IPS-20b (cell line): ENCODE data around the gene MACROD2.
"Not testable (repeated sequence)": the region's sequence is repeated elsewhere in the genome, so short reads cannot be mapped to it uniquely, and the experiment has no call there.

Source experiments
- H3K27ac ChIP-seq: one replicate; pipeline ENCODE4 v1.5.1; 2013; ENCODE audit warnings: low read length
- H3K27me3 ChIP-seq: 2 replicates; pipeline ENCODE4 v1.6.1; 2013; ENCODE audit warnings: mild to moderate bottlenecking, low read length, inconsistent platforms; ENCODE audit not compliant: insufficient read depth
- H3K36me3 ChIP-seq: 2 replicates; pipeline ENCODE4 v1.6.1; 2013; ENCODE audit warnings: low read depth, mild to moderate bottlenecking, inconsistent platforms, low read length, moderate library complexity; ENCODE audit not compliant: insufficient read depth
- H3K4me1 ChIP-seq: 2 replicates; pipeline ENCODE4 v1.6.1; 2013; ENCODE audit warnings: mild to moderate bottlenecking, control low read depth, inconsistent platforms, low read length, moderate library complexity; ENCODE audit not compliant: insufficient read depth
- H3K4me3 ChIP-seq: 2 replicates; pipeline ENCODE4 v1.5.1; 2013; ENCODE audit warnings: mild to moderate bottlenecking, low read length, inconsistent platforms
- H3K9ac ChIP-seq: 2 replicates; pipeline ENCODE4 v1.6.1; 2013; ENCODE audit warnings: low read depth, mild to moderate bottlenecking, inconsistent platforms, low read length, moderate library complexity
- H3K9me3 ChIP-seq: 2 replicates; pipeline ENCODE4 v1.6.1; 2013; ENCODE audit warnings: mild to moderate bottlenecking, low read depth, low read length, inconsistent platforms; ENCODE audit not compliant: insufficient read depth

The MACROD2 gene

DNA sequence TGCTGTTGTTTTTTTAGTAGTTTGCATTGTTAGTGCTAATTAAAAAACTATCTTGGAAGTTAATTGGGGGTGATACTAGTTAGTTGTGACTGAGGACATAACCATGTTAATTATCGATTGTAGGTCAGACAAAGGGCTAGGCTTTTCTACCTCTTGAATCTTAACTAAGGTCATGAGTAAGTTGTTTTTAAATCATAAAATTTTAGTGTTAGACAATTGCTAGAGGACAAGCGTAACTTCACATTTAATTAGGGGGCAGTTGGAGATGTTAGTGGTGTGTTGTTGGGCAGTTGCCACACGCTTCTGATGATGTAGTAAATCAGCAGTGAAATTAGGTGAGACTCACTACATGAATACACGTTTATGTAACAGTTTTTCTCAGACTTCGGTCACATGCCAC lies 961.2 kb downstream of the MACROD2 start:
- H3K36me3 ChIP-seq, result no peaks in the 10 kb centered on the region
- peaks cover 14% of the 10 kb centered on the region for H3K4me1 ChIP-seq
- H3K9me3 ChIP-seq, result no peaks in the 10 kb centered on the region
- no peak overlapping the region for H3K4me3 ChIP-seq
- no peak overlapping the region for H3K9ac ChIP-seq
- H3K27me3 ChIP-seq, result no peaks in the 10 kb centered on the region
- H3K27ac ChIP-seq, result no peak overlapping the region

DNA sequence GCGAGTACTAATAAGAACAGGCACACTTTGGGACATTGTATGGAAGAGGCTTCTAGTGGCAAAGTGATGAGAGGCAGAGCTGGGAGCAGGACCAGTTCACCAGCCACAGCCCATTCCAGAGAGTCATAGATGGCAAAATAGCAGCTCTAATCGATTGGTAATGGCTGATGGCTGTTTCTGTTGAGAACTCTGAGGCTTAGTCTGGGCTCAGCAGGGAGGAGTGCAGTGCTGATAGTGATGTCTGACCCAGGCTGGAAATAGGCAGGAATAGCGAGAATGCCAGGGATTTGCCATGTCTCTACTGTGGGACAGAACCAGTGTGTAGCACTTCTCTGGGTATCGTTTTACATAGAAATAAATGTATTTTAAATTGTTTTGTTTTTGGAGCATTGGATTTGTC lies 962.1 kb downstream of the MACROD2 start:
- no peak overlapping the region for H3K9ac ChIP-seq
- H3K27me3 ChIP-seq, result no peaks in the 10 kb centered on the region
- H3K4me1 ChIP-seq, result peaks cover 10% of the 10 kb centered on the region; the same call in 1 of the 2 replicates
- H3K9me3 ChIP-seq, result no peaks in the 10 kb centered on the region
- no peaks in the 10 kb centered on the region for H3K36me3 ChIP-seq
- H3K27ac ChIP-seq, result no peak overlapping the region
- no peak overlapping the region for H3K4me3 ChIP-seq

DNA sequence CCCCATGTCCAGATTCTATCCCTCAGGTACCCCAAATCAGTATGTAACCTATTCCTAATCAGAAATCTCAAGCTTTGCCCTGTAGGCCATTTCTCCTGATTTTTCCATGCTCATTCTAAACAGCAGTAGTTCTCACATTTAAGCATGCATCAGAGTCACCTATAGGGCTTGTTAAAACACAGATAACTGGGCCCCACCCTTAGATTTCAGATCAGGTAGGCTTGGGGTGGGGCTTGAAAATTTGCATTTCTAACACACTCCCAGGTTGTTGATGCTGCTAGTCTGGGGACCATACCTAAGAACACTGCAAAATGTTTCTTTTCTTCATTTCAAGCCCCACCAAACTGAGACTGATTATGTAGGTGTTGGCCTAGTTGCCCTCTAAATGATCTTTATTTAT lies 963.3 kb downstream of the MACROD2 start:
- no peaks in the 10 kb centered on the region for H3K27me3 ChIP-seq
- H3K27ac ChIP-seq, result no peak overlapping the region
- no peak overlapping the region for H3K4me3 ChIP-seq
- H3K36me3 ChIP-seq, result no peaks in the 10 kb centered on the region
- no peak overlapping the region for H3K9ac ChIP-seq
- no peaks in the 10 kb centered on the region for H3K9me3 ChIP-seq
- H3K4me1 ChIP-seq, result peaks cover 10% of the 10 kb centered on the region

DNA sequence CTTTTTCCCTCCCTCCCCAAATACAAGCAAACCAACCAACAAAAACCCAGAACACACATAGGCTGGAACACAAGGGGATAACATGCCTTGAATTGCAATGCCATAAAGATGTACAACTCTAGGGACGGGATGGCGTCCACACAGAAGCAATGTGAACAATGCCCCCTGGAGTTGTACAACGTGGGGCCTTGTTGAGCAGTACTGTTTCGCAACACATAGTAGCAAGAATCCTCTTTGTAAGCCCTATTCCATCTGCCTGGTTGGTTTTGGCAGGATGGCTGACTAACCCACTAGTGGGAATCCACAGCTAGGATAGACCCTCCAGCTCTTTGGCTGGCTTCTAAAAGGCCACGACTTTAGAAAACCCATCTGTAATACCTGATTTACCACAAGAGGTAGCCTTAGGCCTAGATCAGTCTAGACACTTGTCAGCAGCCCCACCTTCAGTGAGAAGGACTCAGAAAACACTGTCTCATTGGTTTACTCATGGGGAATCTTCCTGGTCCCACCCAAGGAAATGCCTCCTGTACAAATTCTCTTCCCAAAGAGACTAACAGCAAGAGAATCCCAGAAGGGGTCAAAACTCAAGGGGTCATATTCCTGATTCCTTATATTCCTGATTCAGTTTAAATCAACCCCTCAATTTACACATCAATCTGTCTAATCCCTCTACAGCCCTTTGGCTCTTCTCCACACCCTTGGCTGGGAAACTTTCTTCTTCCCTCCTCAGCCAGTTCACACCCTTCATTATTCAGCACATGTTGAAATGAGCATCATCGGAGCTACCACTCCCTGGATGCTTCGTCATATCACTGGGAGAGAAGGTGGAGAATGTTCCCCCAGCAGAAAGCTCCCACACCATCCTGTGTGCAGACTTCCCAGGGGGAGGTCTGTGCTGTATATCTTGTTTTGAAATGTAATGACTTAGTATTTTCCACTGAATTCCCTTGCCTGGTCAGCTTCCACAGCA lies 964.5 kb downstream of the MACROD2 start:
- no peaks in the 10 kb centered on the region for H3K27me3 ChIP-seq
- H3K4me3 ChIP-seq, result no peak overlapping the region
- no peaks in the 10 kb centered on the region for H3K36me3 ChIP-seq
- no peaks in the 10 kb centered on the region for H3K9me3 ChIP-seq
- no peak overlapping the region for H3K9ac ChIP-seq
- peaks cover 10% of the 10 kb centered on the region for H3K4me1 ChIP-seq
- H3K27ac ChIP-seq, result no peak overlapping the region

DNA sequence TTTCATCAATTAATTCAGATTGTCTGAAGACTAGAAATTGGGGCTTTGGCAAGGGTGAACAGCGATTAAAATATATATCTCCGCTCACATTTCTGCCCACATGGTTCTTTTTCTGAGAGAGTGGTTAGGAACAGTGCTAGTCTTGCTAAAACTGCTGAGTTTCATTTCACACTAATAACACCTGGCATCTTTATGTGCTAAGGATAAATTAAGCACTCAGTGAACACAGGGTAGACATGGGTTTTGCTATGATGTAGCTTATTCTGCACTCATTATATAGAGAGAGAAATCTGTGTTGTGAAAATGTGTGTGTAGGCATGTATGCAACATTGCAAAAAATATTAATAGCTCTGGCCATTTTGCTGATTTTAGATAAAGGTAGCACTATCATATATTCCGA lies 965.5 kb downstream of the MACROD2 start:
- Histone ChIP-seq H3K4me3 (no peak overlapping the region), H3K9ac (no peak overlapping the region), H3K4me1 (peaks cover 4% of the 10 kb centered on the region), H3K9me3 (no peaks in the 10 kb centered on the region), H3K27ac (no peak overlapping the region), H3K36me3 (no peaks in the 10 kb centered on the region), H3K27me3 (no peaks in the 10 kb centered on the region)

DNA sequence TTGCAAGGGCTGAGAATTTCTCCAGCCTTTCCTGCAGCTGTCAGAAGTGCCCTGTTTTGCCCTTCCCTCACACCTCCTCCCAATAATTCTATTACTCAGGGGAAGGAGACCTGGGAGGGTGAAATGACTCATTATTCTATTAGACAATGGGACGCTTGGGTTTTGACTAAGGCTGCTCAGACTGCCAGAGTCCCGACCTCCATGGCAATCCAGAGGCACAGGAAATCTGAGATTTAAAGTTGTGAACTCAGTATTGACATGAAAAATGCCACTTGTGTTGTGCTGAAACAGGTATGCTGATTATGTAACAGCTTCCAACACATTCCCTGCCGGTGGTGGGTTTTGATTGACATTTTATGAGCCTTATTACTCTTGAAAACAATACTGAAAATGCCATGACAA lies 967.9 kb downstream of the MACROD2 start:
- no peak overlapping the region for H3K27ac ChIP-seq
- H3K36me3 ChIP-seq, result no peaks in the 10 kb centered on the region
- no peak overlapping the region for H3K4me3 ChIP-seq
- no peaks in the 10 kb centered on the region for H3K27me3 ChIP-seq
- H3K9ac ChIP-seq, result no peak overlapping the region
- no peaks in the 10 kb centered on the region for H3K9me3 ChIP-seq
- H3K4me1 ChIP-seq, result no peaks in the 10 kb centered on the region; the same call in 1 of the 2 replicates

DNA sequence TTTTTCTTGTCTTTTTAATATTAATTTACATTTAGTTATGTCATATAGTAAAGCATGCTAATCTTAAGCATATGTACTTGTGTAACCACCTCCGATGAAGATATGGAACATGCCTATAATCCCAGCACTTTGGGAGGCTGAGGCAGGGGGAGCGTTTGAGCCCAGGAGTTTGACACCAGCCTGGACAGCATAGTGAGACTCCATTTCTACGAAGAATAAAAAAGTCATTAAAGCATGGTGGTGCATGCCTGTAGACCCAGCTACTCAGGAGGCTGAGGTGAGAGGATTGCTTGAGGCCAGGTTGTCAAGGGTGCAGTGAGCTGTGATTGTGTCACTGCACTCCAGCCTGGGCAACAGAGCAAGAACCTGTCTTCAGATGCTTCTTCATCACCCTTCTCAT lies 970.9 kb downstream of the MACROD2 start:
- no peaks in the 10 kb centered on the region for H3K9me3 ChIP-seq
- H3K4me1 ChIP-seq, result no peaks in the 10 kb centered on the region; the same call in 1 of the 2 replicates
- H3K9ac ChIP-seq, result no peak overlapping the region
- no peaks in the 10 kb centered on the region for H3K27me3 ChIP-seq
- H3K4me3 ChIP-seq, result no peak overlapping the region
- H3K36me3 ChIP-seq, result no peaks in the 10 kb centered on the region
- H3K27ac ChIP-seq, result no peak overlapping the region

DNA sequence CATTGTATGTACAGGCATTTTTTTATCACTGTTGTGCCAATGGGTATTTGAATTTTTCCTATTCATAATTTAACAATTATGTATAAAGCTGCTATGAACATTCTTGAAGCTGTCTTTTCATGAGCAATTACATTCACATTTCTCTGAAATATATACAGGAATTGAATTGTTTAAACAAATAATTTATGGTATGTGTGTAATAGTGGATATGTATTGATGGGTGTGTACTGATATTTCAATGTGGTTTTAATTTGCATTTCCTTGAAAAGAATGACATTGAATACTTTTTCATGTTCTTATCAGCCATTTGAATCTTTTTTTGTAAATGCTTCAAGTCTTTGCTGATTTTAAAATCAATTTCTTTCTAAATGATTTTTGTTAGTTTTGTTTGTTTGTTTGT lies 971.5 kb downstream of the MACROD2 start:
- H3K27ac ChIP-seq, result no peak overlapping the region
- no peak overlapping the region for H3K9ac ChIP-seq
- no peaks in the 10 kb centered on the region for H3K9me3 ChIP-seq
- H3K4me3 ChIP-seq, result no peak overlapping the region
- H3K27me3 ChIP-seq, result no peaks in the 10 kb centered on the region
- no peaks in the 10 kb centered on the region for H3K36me3 ChIP-seq
- H3K4me1 ChIP-seq, result no peaks in the 10 kb centered on the region; the same call in 1 of the 2 replicates

DNA sequence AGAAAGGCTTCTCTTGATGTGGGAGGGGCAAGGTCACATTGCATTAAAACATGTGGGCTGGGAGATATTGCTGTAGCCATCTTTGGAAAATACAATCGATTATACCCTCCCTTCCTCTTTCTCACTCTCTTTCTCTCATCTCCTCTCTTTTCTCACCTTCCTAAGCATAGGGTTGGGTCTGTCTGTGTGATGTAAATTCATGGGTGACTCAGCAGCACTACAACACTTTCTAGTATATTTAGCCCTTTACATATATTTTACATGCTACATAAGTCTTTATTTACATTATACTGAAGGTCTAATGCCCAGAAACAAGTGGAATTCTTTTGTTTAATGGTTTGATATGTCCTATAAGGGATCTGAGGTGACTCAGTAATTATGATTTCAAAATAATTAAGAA lies 976.9 kb downstream of the MACROD2 start:
- H3K9ac ChIP-seq, result no peak overlapping the region
- no peak overlapping the region for H3K4me3 ChIP-seq
- H3K27me3 ChIP-seq, result no peaks in the 10 kb centered on the region
- no peaks in the 10 kb centered on the region for H3K36me3 ChIP-seq
- no peak overlapping the region for H3K27ac ChIP-seq
- H3K9me3 ChIP-seq, result no peaks in the 10 kb centered on the region
- 0 out of 2 replicates have a peak, but pooled peaks cover 6% of the 10 kb centered on the region for H3K4me1 ChIP-seq

DNA sequence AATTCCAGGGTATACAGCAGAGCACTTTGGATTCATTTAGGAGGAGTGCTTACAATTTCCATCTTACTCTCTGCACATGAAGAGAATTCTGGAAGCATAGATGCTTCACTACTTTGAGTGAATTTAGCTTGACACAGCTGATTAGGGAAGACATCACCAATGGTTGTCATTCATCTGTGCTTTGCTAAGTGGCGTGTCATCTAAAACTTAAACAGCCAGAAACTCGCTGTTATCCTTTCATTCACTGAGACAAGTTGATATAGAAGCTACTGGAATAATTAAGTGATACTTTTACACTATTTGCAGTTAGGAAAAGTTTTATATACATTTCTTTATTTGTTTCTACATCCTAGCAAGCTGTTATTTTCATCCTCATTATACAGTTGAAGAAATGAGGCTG lies 977.4 kb downstream of the MACROD2 start:
- no peaks in the 10 kb centered on the region for H3K9me3 ChIP-seq
- no peaks in the 10 kb centered on the region for H3K36me3 ChIP-seq
- no peak overlapping the region for H3K4me3 ChIP-seq
- no peak overlapping the region for H3K27ac ChIP-seq
- H3K9ac ChIP-seq, result no peak overlapping the region
- H3K27me3 ChIP-seq, result no peaks in the 10 kb centered on the region
- H3K4me1 ChIP-seq, result 0 out of 2 replicates have a peak, but pooled peaks cover 6% of the 10 kb centered on the region

DNA sequence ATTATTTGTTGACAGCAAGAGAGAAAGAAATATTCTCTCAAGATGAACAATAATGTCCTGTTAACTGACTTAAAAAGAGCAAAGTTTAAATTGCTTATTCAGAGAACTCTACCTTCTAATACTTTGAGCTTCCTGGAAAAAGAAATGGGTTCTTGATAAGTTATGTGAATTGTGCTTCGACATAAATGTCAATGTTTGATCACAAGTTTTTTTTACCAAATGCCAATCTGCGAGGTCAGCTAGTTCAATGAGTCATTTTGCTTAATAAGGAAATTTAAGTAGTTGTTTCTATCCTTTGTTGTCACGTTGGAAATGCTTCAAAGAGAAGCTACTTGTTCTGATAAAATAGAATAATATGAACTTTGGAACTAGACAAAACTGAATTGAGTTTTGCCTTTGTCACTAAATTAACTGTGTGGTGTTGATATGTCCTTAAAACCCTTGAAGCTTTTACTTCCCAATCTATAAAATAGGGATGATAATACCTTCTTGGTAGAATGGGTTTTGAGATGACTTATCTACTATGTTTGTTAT lies 984.2 kb downstream of the MACROD2 start:
- H3K27ac ChIP-seq, result no peak overlapping the region
- H3K36me3 ChIP-seq, result no peaks in the 10 kb centered on the region
- H3K4me1 ChIP-seq, result no peaks in the 10 kb centered on the region
- H3K9ac ChIP-seq, result no peak overlapping the region
- H3K27me3 ChIP-seq, result no peaks in the 10 kb centered on the region
- H3K9me3 ChIP-seq, result peaks cover 22% of the 10 kb centered on the region
- H3K4me3 ChIP-seq, result no peak overlapping the region

DNA sequence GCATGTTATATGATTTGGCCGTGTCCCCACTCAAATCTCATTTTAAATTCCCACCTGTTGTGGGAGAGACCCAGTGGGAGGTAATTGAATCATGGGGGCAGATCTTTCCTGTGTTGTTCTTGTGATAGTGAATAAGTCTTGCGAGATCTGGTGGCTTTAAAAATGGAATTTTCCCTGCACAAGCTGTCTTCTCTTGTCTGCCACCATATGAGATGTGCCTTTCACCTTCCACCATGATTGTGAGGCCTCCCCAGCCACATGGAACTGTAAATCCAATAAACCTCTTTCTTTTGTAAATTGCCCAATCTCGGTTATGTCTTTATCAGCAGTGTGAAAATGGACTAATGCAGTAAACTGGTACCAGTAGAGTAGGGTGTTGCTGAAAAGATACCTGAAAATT lies 986.2 kb downstream of the MACROD2 start:
- H3K4me3 ChIP-seq, H3K4me1 ChIP-seq, H3K9ac ChIP-seq, H3K27ac ChIP-seq, H3K36me3 ChIP-seq, H3K27me3 ChIP-seq: not testable (repeated sequence)
- H3K9me3 ChIP-seq, result peaks cover 22% of the 10 kb centered on the region
